GM04503 (cell line): ENCODE results near the gene ZNF213.
"Not testable (repeated sequence)": the region's sequence is repeated elsewhere in the genome, so short reads cannot be mapped to it uniquely, and the experiment has no call there.

Source experiments
- DNase-seq: peaks from one replicate; pipeline ENCODE4 v3.0.0-alpha.2; 2012; ENCODE audit warnings: low read depth

The ZNF213 gene

GRCh38 chr16:3129137-3130131 is 5.4 kb upstream of the ZNF213 start:
- no peak for DNase-seq

DNA sequence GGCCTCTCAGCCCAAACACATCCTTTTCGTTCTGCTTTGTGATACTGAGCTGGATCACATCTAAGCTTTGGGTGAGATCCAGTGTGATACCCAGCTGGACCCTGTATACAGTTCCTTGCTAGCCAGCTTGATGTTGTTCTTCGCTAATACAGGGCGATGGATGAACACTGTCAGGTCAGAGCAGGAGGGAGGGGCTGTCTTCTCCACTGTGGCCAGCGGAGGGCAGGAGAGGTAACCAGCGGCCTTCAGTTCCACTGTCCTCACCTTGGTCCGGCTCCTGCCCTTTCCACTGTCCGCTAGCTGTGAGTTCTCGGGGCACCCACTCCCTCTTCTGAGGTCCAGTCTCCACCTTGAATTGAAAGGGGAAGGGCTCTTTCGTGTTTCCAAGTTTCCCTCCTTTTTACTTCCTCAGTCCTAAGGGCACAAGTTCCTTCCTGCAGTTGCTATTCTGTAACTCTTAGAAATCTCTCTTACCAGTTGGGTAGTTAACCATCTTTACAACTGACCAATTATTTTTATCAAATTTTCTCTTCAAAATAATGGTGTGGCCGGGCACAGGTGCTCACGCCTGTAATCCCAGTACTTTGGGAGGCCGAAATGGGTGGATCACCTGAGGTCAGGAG is 3.0 kb upstream of the ZNF213 start:
- DNase-seq = no peak

- no peak for DNase-seq
Measured at GRCh38 chr16:3133844-3134243, 985 bp upstream of the ZNF213 start.

DNA sequence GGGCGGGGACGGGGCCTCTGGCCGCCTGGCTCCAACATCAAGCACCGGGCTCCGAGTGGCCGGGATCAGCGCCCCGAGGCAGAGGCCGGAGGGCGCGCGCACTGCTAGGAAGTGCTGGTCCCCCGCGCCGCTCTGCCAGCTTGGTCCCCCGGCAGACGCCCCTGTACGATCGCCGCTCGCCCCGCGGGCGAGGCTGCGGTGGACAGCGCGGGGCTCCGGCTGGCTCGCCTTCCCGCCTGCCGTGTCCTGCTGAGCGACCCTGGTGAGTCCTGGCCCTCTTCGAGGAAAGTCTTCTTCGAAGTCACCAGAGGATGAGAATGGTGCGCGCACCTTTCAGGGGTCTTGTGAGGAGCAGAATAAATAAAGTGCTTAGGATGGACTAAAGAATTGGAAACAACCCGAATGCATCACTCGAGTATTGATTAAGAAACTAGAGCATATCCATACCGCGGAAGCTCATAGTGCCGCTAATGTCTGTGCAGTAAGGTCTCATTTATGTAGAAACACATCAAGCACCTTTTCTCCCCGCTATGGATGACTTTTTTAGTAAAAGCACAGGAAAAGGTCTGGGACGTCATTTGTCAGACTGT is 392 bp downstream of the ZNF213 start:
- no peak for DNase-seq

GRCh38 chr16:3137267-3137666 is 2.4 kb downstream of the ZNF213 start:
- DNase-seq = no peak

DNA sequence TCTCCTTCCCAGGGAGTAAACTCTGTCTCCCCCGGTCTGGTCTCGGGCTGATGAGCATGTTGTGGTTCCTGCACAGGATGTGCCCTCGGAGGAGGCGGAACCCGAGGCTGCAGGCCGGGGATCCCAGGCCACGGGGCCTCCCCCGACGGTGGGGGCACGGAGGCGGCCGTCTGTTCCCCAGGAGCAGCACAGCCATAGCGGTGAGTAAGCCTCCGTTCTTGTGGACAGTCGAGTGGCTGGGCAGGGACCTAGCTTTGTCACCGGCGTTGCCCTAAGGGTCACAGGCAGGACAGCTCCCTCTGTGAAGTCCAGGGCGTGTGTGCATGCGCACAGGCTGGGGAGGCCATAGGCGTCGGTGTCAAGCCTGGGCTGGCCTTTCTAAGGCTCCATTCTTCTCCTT is 3.5 kb downstream of the ZNF213 start:
- DNase-seq = no peak

GRCh38 chr16:3138823-3139426 is 4.1 kb downstream of the ZNF213 start:
- DNase-seq = no peak

GRCh38 chr16:3139561-3139960 is 4.7 kb downstream of the ZNF213 start:
- not testable (repeated sequence) for DNase-seq

GRCh38 chr16:3140603-3141427 is 6.0 kb downstream of the ZNF213 start:
- DNase-seq = no peak

DNA sequence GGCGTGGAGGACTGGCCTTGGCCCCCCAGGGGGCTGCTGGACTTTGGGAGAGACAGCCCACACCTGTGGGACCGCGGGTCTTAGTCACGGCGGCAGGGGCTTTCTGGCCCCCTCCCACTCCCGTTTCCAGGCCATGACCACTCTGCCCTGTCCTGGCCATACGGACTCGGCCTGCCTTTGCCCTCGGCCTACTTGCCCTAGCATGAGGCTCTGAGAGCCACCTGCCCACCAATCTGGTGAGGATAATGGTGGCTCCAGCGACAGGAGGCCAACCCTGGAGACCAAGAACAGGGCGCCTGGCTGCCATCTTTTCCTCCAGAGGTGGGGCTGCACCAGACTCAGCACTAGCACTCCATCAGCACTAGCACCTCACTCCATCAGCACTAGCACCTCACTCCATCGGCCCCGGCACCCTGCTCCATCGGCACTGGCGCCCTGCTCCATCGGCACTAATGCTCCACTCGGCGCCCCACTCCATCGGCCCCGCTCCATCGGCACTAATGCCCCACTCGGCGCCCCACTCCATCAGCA is 7.0 kb downstream of the ZNF213 start:
- DNase-seq = no peak

DNA sequence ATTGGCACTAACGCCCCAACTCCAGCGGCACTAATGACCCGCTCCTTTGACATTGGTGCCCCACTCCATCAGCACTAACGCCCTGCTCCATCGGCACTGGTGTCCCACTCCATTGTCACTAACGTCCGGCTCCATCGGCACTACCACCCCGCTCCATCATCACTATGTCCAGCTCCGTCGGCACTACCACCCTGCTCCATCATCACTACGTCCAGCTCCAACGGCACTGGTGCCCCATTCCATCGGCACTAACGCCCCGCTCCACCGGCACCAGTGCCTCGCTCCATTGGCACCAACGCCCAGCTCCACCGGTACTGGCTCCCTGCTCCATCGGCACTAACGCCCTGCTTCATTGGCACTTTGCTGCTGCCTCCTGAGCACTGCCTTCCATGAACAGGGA is 7.5 kb downstream of the ZNF213 start:
- DNase-seq = no peak

DNA sequence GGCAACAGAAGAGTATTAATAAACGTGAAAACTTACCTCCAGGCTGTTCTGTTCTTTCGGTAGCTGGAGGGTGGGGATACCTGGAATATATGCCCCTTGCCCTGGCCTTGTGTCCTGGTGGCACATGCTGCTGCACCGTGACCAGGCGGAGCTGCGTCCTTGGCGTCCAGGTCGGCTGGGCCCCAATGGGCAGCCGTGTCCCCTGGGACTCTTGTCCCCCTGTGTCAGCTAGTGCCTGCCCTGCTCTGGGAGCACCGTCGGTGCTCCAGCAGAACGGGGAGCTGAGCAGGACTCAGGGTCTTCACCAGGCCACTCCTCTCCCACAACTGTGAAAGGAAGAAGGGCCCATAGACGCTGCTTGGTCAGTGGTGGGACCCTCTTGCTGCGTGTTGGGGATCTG is 7.9 kb downstream of the ZNF213 start:
- DNase-seq = no peak

- no peak for DNase-seq
Measured at GRCh38 chr16:3143189-3143588, 8.4 kb downstream of the ZNF213 start.

DNA sequence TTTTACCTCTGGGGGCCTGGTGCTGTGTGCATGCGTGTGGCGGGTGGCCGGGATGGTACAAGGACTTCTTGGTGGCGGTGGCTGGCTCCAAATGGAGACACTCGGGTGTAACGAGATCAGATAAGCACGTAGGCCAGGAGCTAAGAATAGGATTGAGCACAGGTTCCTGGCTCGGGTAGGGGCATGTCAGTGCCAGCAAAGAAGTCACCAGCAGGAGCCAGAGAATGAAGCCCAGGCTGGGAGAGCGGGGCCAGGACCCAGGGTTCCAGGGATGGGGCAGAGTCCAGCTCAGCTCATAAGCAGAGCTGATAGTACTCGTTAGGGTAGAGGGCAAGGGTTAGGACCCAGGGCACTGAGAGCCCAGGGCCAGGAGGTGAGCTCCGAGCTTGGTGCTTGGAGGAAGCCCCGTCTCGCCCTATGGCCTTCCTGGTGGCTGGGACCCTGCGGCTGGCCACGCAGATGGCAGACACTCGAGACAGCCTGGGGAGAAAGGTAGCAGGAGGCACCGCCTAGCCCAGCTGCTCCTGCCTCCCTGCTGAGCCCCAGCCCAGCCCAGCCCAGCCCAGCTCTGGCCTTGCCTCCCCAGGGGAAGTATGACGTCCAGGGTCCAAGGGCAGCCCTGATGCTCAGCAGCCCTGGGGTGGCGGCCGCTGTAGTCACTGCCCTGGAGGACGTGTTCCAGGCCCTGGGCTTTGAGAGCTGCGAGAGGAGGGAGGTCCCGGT is 8.9 kb downstream of the ZNF213 start:
- DNase-seq = no peak

- no peak for DNase-seq
Measured at GRCh38 chr16:3144321-3144983, 9.6 kb downstream of the ZNF213 start.

DNA sequence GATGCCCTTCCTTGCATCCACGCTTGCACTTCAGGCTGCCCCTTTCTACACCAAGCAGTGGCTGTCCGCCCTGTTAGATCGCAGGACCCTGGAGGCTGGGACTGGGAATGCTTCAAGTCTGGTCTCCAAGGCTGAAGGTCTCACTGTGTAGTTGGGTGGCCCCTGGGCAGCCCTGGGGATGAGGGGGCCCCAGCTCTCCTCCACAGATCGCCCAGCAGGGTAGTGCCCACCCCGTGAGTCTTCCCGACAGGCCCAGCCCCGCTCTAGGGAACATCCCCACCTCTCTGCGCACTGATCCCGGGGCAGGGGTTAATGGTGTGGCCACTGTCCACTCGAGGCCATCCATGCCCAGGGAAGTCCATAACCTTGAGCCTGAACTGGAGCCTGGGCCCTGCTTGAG is 10.3 kb downstream of the ZNF213 start:
- DNase-seq = no peak

- DNase-seq = no peak
Measured at GRCh38 chr16:3145660-3146059, 10.8 kb downstream of the ZNF213 start.

GRCh38 chr16:3147046-3147756 is 12.4 kb downstream of the ZNF213 start:
- DNase-seq = no peak

DNA sequence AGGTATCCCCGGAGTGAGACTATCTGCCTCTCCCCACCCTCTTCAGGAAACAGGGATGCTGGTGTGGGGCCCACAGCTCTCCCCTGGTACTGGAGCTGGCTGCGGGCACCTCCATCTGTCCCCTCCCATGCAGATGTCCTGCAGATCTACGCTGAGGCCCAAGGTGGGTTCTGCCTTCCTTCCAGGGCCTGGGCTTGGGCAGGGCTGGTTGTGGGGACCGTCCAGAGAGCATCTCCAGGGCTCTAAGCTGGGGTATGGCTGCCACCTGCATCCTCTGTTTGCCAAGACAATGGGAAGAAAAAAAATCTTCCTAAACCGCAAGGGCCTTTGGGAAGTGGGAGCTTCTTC is 12.9 kb downstream of the ZNF213 start:
- DNase-seq = no peak
